ENCODE data around the gene GRID1.

DNA sequence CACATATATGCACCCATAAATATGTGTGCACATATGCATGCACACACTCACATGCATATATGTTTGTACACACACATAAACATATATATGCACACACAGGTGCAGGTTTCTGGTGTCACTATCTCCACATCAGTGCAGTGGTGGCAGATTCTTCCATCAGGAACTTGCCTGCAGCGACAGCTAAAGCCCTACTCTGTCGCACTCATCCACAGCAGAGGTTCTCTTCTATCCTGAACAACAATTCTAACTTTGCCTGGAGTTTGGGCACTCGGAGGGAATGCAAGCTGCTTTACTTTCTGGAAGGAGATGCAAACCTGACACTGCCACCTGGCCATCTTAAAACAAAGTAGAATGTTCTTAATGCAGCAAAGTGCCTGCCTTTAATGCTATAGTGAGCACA is 745.8 kb downstream of the GRID1 start:
- TF ChIP-seq CTCF (IDR thresholded peaks at IDR 0.05), result no peak
- TF ChIP-seq POLR2A (IDR thresholded peaks at IDR 0.05), result no peak
